GM12865 (cell line): ENCODE measurements around the gene GBP7.

Experiments
- DNase-seq: peaks from one replicate; pipeline ENCODE4 v3.0.0; 2010; ENCODE audit warnings: low read depth
- H3K4me3 ChIP-seq: 2 replicates; pipeline ENCODE4 v1.5.1; 2011; ENCODE audit warnings: mild to moderate bottlenecking, low read depth, low read length, control low read depth
- TF ChIP-seq, protein P1 (sequence below): IDR thresholded peaks from 2 replicates; pipeline ENCODE4 v1.5.1; 2011; ENCODE audit warnings: low read length, control low read depth, low read depth, inconsistent platforms; ENCODE audit not compliant: insufficient read depth; ENCODE audit errors: missing control alignments

Gene GBP7

GRCh38 chr1:89203166-89203565 is 27.4 kb upstream of the GBP7 start:
- DNase-seq: no peak
- TF ChIP-seq, protein P1, sequence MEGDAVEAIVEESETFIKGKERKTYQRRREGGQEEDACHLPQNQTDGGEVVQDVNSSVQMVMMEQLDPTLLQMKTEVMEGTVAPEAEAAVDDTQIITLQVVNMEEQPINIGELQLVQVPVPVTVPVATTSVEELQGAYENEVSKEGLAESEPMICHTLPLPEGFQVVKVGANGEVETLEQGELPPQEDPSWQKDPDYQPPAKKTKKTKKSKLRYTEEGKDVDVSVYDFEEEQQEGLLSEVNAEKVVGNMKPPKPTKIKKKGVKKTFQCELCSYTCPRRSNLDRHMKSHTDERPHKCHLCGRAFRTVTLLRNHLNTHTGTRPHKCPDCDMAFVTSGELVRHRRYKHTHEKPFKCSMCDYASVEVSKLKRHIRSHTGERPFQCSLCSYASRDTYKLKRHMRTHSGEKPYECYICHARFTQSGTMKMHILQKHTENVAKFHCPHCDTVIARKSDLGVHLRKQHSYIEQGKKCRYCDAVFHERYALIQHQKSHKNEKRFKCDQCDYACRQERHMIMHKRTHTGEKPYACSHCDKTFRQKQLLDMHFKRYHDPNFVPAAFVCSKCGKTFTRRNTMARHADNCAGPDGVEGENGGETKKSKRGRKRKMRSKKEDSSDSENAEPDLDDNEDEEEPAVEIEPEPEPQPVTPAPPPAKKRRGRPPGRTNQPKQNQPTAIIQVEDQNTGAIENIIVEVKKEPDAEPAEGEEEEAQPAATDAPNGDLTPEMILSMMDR: no peak
- H3K4me3 ChIP-seq: no peak overlapping the region

GRCh38 chr1:89201106-89201794 is 25.4 kb upstream of the GBP7 start:
- DNase-seq: peak; percentile 75
- TF ChIP-seq, protein P1: no peak
- H3K4me3 ChIP-seq: no peak overlapping the region

DNA sequence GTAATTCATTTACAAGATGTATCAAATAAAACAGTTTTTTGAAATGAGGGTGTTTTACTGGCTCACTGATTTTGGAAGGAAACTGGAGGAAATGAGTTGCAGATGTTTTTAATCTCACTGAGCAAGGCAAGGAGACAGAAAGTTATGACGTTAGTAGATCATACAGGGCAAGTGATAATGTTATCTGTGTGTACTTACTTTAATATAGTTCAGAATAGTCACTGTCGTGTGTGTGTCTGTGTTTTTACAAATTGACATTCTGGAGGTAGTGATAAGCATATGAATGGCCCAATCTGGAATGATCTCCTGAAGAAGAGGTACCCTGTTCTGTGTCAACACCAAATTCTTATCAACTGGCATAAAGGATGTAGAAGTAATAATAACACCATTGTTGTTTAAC is 24.9 kb upstream of the GBP7 start:
- H3K4me3 ChIP-seq: no peak overlapping the region
- DNase-seq: no peak
- TF ChIP-seq, protein P1: no peak

- peak overlapping the region; percentile 53 for H3K4me3 ChIP-seq
- DNase-seq: no peak
- TF ChIP-seq, protein P1: no peak
Measured at GRCh38 chr1:89199525-89200031, 23.8 kb upstream of the GBP7 start.

- H3K4me3 ChIP-seq: peak within 1 kb of the TSS; percentile 53
- peak; percentile 84 for DNase-seq
- TF ChIP-seq, protein P1: no peak
Measured at GRCh38 chr1:89198491-89199072, 22.8 kb upstream of the GBP7 start, which contains the start of gene GBP4. Gene GBP4 (minus strand): TSS chr1:89198942. CDS start chr1:89198834, 108 bp downstream.

DNA sequence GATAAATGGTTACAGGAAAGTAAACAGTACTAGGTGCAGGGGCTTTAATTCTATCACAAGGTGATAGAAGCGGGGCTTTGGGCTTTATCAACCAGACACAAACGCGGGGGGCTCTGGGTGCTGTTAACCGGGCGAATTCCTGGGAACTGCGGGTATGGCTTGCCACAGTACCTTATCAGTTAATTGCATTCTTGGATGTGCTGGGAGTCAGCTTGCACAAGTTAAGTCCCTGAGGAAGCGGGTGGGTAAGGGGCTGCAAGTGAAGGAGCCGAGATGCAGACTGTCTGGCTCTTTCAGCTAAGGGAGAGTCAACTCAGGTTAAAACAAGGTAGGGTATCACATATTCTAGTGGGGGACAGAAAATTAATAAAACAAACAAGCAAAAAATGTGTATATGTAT is 22.3 kb upstream of the GBP7 start:
- TF ChIP-seq, protein P1: no peak
- no peak for DNase-seq
- peak overlapping the region; percentile 53 for H3K4me3 ChIP-seq

- TF ChIP-seq, protein P1: no peak
- no peak for DNase-seq
- no peak overlapping the region for H3K4me3 ChIP-seq
Measured at GRCh38 chr1:89195476-89195875, 19.7 kb upstream of the GBP7 start.
